ENCODE results near the gene CDK1.

GRCh38 chr10:60834401-60834800 is 56.1 kb downstream of the CDK1 start:
- no peak for TF ChIP-seq CTCF (IDR thresholded peaks at IDR 0.05)
- TF ChIP-seq POLR2A (IDR thresholded peaks at IDR 0.05) = no peak

Data from upper lobe of left lung (tissue), 4 donors.